Thoracic aorta (tissue), 2 donors: Measurements from ENCODE around the gene SLC7A14. TPM values are rescaled to one million over a fixed set of nuclear protein-coding genes. Genes with fewer than 3 reads are reported as not detected.

Source experiments
- ATAC-seq: fragments of 150-250 bp; one replicate; pipeline ENCODE4 v1.8.0; 2017; ENCODE audit warnings: low read depth; ENCODE audit not compliant: insufficient number of reproducible peaks, low FRiP score
- DNase-seq: peaks from one replicate; pipeline ENCODE4 v3.0.0-alpha.2; 2020; ENCODE audit warnings: low spot score
- H3K27ac ChIP-seq, 2 donors: fragments of 200-600 bp; sonication (generic); 1 replicate in 1 of 2; 2 replicates in 1 of 2; pipeline ENCODE4 v1.5.1; 2016; ENCODE audit warnings: mild to moderate bottlenecking in 2 of 2, moderate library complexity in 2 of 2
- H3K27me3 ChIP-seq: fragments of 200-600 bp; sonication (generic); replicated peaks from 2 replicates; pipeline ENCODE4 v1.6.0; 2016; ENCODE audit warnings: mild to moderate bottlenecking; ENCODE audit not compliant: insufficient read depth
- H3K36me3 ChIP-seq: fragments of 200-600 bp; sonication (generic); one replicate; pipeline ENCODE4 v1.5.1; 2016
- H3K4me1 ChIP-seq, 2 donors: fragments of 200-600 bp; sonication (generic); 1 replicate in 1 of 2; 2 replicates in 1 of 2; pipeline versions ENCODE4 v1.5.1 to v1.6.0; 2016; ENCODE audit warnings: low read depth in 2 of 2, mild to moderate bottlenecking in 1 of 2; ENCODE audit not compliant: control insufficient read depth in 1 of 2
- H3K4me3 ChIP-seq: fragments of 200-600 bp; sonication (generic); 2 replicates; pipeline ENCODE4 v1.5.1; 2016; ENCODE audit warnings: mild to moderate bottlenecking
- H3K9me3 ChIP-seq: fragments of 200-600 bp; sonication (generic); 2 replicates; pipeline ENCODE4 v1.5.1; 2016
- CTCF ChIP-seq: fragments of 200-600 bp; sonication (generic); IDR thresholded peaks from one replicate; pipeline ENCODE4 v1.5.1; 2019; ENCODE audit warnings: antibody characterized with exemption
- total RNA-seq, 2 donors: library from RNA; depleted of rRNA; stranded (reverse); fragments of >200 nt; gene quantifications; one replicate each; pipeline versions ENCODE4 v1.1.0 to v1.2.3, GENCODE V29; 2016

SLC7A14 gene
- total RNA-seq, 2 donors from 2014 or later = not detected

- no peaks in the 10 kb centered on the region for H3K9me3 ChIP-seq
- DNase-seq = no peak
- H3K36me3 ChIP-seq = no peaks in the 10 kb centered on the region
- no peaks in the 10 kb centered on the region for H3K4me1 ChIP-seq
- H3K27ac ChIP-seq = no peak overlapping the region
- ATAC-seq = no peak
- no peaks in the 10 kb centered on the region for H3K27me3 ChIP-seq
- TF ChIP-seq CTCF = no peak
- no peak overlapping the region for H3K4me3 ChIP-seq
Observed at GRCh38 chr3:170511371-170511770, 74.5 kb downstream of the SLC7A14 start.

GRCh38 chr3:170508839-170509238, 77.0 kb downstream of the SLC7A14 start:
- no peak for DNase-seq
- H3K4me3 ChIP-seq = no peak overlapping the region
- no peaks in the 10 kb centered on the region for H3K4me1 ChIP-seq
- no peak for TF ChIP-seq CTCF
- H3K27ac ChIP-seq = no peak overlapping the region
- ATAC-seq = no peak
- no peaks in the 10 kb centered on the region for H3K27me3 ChIP-seq
- H3K9me3 ChIP-seq = no peaks in the 10 kb centered on the region
- no peaks in the 10 kb centered on the region for H3K36me3 ChIP-seq

- H3K4me1 ChIP-seq = no peaks in the 10 kb centered on the region
- no peaks in the 10 kb centered on the region for H3K36me3 ChIP-seq
- H3K9me3 ChIP-seq = no peaks in the 10 kb centered on the region
- TF ChIP-seq CTCF = no peak
- no peak overlapping the region for H3K4me3 ChIP-seq
- no peak overlapping the region for H3K27ac ChIP-seq
- no peaks in the 10 kb centered on the region for H3K27me3 ChIP-seq
- DNase-seq (no peak), ATAC-seq (no peak)
Observed at GRCh38 chr3:170508291-170508690, 77.6 kb downstream of the SLC7A14 start.

GRCh38 chr3:170507063-170507462, 78.8 kb downstream of the SLC7A14 start:
- no peak for ATAC-seq
- Histone ChIP-seq H3K27ac (no peak overlapping the region), H3K27me3 (no peaks in the 10 kb centered on the region), H3K4me1 (no peaks in the 10 kb centered on the region), H3K9me3 (no peaks in the 10 kb centered on the region), H3K4me3 (no peak overlapping the region), H3K36me3 (no peaks in the 10 kb centered on the region)
- no peak for DNase-seq
- TF ChIP-seq CTCF = no peak

- no peaks in the 10 kb centered on the region for H3K27me3 ChIP-seq
- no peak for DNase-seq
- ATAC-seq = no peak
- no peaks in the 10 kb centered on the region for H3K4me1 ChIP-seq
- no peak overlapping the region for H3K27ac ChIP-seq
- H3K9me3 ChIP-seq = no peaks in the 10 kb centered on the region
- TF ChIP-seq CTCF = no peak
- H3K4me3 ChIP-seq = no peak overlapping the region
- no peaks in the 10 kb centered on the region for H3K36me3 ChIP-seq
Observed at GRCh38 chr3:170506556-170506955, 79.3 kb downstream of the SLC7A14 start.
